Gastrocnemius medialis (tissue), 4 donors: ENCODE results near the gene SZT2. TPM values are rescaled to one million over a fixed set of nuclear protein-coding genes. Genes with fewer than 3 reads are reported as not detected.

ENCODE experiments used
- ATAC-seq, 2 donors: fragments of 150-250 bp; one replicate each; pipeline ENCODE4 v1.9.1; 2016
- DNase-seq, 2 donors: peaks; one replicate each; pipeline ENCODE4 v3.0.0-alpha.2; 2019
- H3K27ac ChIP-seq, 4 donors: fragments of 200-600 bp; sonication (generic); 1 replicate in 1 of 4; 2 replicates in 3 of 4; pipeline ENCODE4 v1.5.1; 2016 to 2018; ENCODE audit warnings: mild to moderate bottlenecking in 2 of 4, moderate library complexity in 1 of 4
- H3K27me3 ChIP-seq, 3 donors: fragments of 200-600 bp; sonication (generic) in 2 of 3; 1 replicate in 1 of 3; 2 replicates in 2 of 3; pipeline versions ENCODE4 v1.5.1 to v1.6.0; 2016 to 2019; ENCODE audit warnings: mild to moderate bottlenecking in 1 of 3, moderate library complexity in 1 of 3
- H3K36me3 ChIP-seq, 2 donors: fragments of 200-600 bp; sonication (generic) in 1 of 2; one replicate each; pipeline ENCODE4 v1.5.1; 2017 to 2018
- H3K4me1 ChIP-seq, 2 donors: fragments of 200-600 bp; sonication (generic) in 1 of 2; one replicate each; pipeline ENCODE4 v1.5.1; 2016 to 2017; ENCODE audit warnings: mild to moderate bottlenecking in 2 of 2
- H3K4me3 ChIP-seq, 4 donors: fragments of 200-600 bp; sonication (generic) in 3 of 4; 1 replicate in 1 of 4; 2 replicates in 3 of 4; pipeline ENCODE4 v1.5.1; 2016 to 2019; ENCODE audit warnings: mild to moderate bottlenecking in 2 of 4
- H3K9me3 ChIP-seq, 3 donors: fragments of 200-600 bp; sonication (generic) in 2 of 3; 1 replicate in 1 of 3; 2 replicates in 2 of 3; pipeline ENCODE4 v1.5.1; 2016 to 2019
- POLR2A ChIP-seq, 2 donors: fragments of 450-650 bp; IDR thresholded peaks; one replicate each; pipeline ENCODE4 v1.6.1; 2017; ENCODE audit warnings: antibody characterized with exemption in 2 of 2, mild to moderate bottlenecking in 2 of 2, moderate library complexity in 2 of 2
- in situ Hi-C, 4 donors: fragments of 200-750 bp; cut with MboI; loops; one replicate each; pipeline versions ENCODE4 v1.15.0 to v1.8.0; 2017; ENCODE audit warnings: low sequenced_read_pairs in 4 of 4
- intact Hi-C: fragments of 100-400 bp; cut with DNase I; formaldehyde crosslinking; loops from one replicate; pipeline ENCODE4 v1.15.1; 2023; ENCODE audit warnings: low total_unique reads
- total RNA-seq, 4 donors: library from RNA; depleted of rRNA; stranded (reverse); fragments of >200 nt; gene quantifications; one replicate each; pipeline versions ENCODE4 v1.1.0 to v1.2.3, GENCODE V29; 2016
- TF ChIP-seq, protein P1 (sequence below), 5 experiments: fragments of 450-650 bp in 3 of 5; fragments of 200-600 bp in 2 of 5; sonication (generic) in 2 of 5; IDR thresholded peaks in 4 of 5; conservative IDR thresholded peaks in 1 of 5; 1 replicate in 4 of 5; 2 replicates in 1 of 5; pipeline ENCODE4 v1.5.1; 2016 to 2019; ENCODE audit warnings: antibody characterized with exemption in 5 of 5, mild to moderate bottlenecking in 3 of 5, moderate library complexity in 3 of 5

SZT2 gene
- total RNA-seq, 4 donors from 2014 or later, result 15.9 to 20.9 (median 17.9) TPM

DNA sequence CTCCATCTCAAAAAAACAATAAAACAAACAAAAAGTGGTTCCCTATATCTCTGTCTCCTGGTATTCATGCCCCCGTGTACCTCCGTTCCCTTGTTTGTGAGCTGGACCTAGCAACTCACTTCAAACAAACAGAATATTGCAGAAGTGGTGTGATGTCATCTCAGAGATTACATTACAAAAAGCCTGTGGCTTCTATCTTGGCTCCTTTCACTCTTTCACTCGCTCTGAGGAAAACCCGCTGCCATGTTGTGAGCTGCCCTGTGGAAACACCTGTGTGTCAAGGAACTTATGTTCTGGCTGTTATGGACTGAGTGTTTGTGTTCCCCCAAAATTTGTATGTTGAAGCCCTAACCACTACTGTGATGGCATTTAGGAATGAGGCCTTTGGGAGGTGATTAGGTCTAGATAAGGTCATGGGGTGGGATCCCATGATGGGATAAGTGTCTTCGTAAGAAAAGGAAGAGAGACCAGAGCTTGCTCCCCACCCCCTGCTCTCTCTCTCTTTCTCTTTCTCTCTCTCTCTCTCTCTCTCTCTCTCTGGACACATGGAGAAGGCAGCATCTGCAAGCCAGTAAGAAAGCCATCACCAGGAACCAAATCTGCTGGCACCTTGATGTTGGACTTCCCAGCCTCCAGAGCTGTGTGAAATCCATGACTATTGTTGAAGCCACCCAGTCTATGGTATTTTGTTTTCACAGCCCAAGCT lies 71.4 kb downstream of the SZT2 start:
- intact Hi-C loops, result no loop called here
- H3K9me3 ChIP-seq, result no peaks in the 10 kb centered on the region
- TF ChIP-seq, protein P1, sequence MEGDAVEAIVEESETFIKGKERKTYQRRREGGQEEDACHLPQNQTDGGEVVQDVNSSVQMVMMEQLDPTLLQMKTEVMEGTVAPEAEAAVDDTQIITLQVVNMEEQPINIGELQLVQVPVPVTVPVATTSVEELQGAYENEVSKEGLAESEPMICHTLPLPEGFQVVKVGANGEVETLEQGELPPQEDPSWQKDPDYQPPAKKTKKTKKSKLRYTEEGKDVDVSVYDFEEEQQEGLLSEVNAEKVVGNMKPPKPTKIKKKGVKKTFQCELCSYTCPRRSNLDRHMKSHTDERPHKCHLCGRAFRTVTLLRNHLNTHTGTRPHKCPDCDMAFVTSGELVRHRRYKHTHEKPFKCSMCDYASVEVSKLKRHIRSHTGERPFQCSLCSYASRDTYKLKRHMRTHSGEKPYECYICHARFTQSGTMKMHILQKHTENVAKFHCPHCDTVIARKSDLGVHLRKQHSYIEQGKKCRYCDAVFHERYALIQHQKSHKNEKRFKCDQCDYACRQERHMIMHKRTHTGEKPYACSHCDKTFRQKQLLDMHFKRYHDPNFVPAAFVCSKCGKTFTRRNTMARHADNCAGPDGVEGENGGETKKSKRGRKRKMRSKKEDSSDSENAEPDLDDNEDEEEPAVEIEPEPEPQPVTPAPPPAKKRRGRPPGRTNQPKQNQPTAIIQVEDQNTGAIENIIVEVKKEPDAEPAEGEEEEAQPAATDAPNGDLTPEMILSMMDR (IDR thresholded peaks at IDR 0.05 in 4 of 5, conservative IDR thresholded peaks at IDR 0.05 in 1 of 5), result no peak
- TF ChIP-seq POLR2A (IDR thresholded peaks at IDR 0.05), result no peak
- H3K4me1 ChIP-seq, result no peaks in the 10 kb centered on the region
- ATAC-seq (no peak), DNase-seq (no peak)
- in situ Hi-C loops, result no loop called here
- no peaks in the 10 kb centered on the region for H3K27me3 ChIP-seq
- no peak overlapping the region for H3K4me3 ChIP-seq
- no peaks in the 10 kb centered on the region for H3K36me3 ChIP-seq
- no peak overlapping the region for H3K27ac ChIP-seq

GRCh38 chr1:43463479-43463878 lies 73.8 kb downstream of the SZT2 start:
- in situ Hi-C loops (no loop called here), intact Hi-C loops (no loop called here)
- DNase-seq (no peak), ATAC-seq (no peak)
- TF ChIP-seq, protein P1 (IDR thresholded peaks at IDR 0.05 in 4 of 5, conservative IDR thresholded peaks at IDR 0.05 in 1 of 5), result no peak
- no peak for TF ChIP-seq POLR2A (IDR thresholded peaks at IDR 0.05)
- no peaks in the 10 kb centered on the region for H3K36me3 ChIP-seq
- no peak overlapping the region for H3K4me3 ChIP-seq
- no peaks in the 10 kb centered on the region for H3K9me3 ChIP-seq
- no peaks in the 10 kb centered on the region for H3K27me3 ChIP-seq
- no peak overlapping the region for H3K27ac ChIP-seq
- no peaks in the 10 kb centered on the region for H3K4me1 ChIP-seq

DNA sequence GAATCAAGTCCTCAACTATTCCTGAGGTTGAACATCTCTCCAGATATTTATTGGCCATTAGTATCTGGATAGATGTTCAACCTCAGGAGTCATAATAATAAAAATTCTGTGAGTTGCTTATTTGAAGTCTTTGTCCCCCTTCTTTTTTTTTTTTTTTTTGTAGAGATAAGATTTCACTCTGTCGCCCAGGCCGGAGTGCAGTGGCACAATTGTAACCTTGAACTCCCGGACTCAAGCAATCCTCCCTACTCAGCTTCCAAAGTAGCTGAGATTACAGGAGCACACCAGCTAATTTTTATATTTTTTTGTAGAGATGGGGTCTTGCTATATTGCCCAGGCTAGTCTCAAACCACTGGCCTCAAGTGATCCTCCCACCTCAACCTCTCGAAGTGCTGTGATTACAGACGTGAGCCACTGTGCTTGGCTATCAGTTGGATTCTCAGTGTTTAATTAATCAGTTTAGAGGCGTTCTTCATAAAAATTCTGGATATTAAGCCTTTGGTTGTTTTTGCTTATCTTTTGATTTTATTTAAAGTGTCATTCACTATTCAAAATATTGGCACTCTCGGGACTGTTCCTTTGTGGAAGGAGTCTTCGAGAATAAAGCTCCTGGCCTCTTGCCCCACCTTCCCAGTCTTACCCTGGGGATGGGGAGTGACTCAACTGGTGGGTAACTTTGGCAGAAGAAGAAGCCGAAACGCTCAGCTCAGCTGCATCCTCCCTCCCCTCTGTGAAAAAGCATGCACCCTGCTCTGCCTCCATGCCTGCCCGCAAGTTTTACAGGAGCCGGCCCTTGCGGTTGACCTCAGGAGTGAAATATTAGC lies 75.2 kb downstream of the SZT2 start:
- DNase-seq (no peak), ATAC-seq (no peak)
- Histone ChIP-seq H3K9me3 (no peaks in the 10 kb centered on the region), H3K4me3 (no peak overlapping the region), H3K4me1 (no peaks in the 10 kb centered on the region), H3K27me3 (no peaks in the 10 kb centered on the region), H3K36me3 (no peaks in the 10 kb centered on the region), H3K27ac (no peak overlapping the region)
- in situ Hi-C loops (no loop called here), intact Hi-C loops (no loop called here)
- TF ChIP-seq, protein P1 (IDR thresholded peaks at IDR 0.05 in 4 of 5, conservative IDR thresholded peaks at IDR 0.05 in 1 of 5), result no peak
- TF ChIP-seq POLR2A (IDR thresholded peaks at IDR 0.05), result no peak

- no peak for ATAC-seq
- TF ChIP-seq, protein P1 (IDR thresholded peaks at IDR 0.05 in 4 of 5, conservative IDR thresholded peaks at IDR 0.05 in 1 of 5), result no peak
- TF ChIP-seq POLR2A (IDR thresholded peaks at IDR 0.05), result no peak
- Histone ChIP-seq H3K27me3 (no peaks in the 10 kb centered on the region), H3K36me3 (no peaks in the 10 kb centered on the region), H3K9me3 (no peaks in the 10 kb centered on the region), H3K4me1 (no peaks in the 10 kb centered on the region), H3K4me3 (no peak overlapping the region), H3K27ac (no peak overlapping the region)
- intact Hi-C loops, result no loop called here
- no peak for DNase-seq
- in situ Hi-C loops, result no loop called here
Observed at GRCh38 chr1:43465505-43466067, 75.9 kb downstream of the SZT2 start.
